Osteoblast (primary cell): ENCODE measurements around the gene PRPF4. TPM values are rescaled to one million over a fixed set of nuclear protein-coding genes. Genes with fewer than 3 reads are reported as not detected.

Experiments used
- DNase-seq: peaks from one replicate; pipeline ENCODE4 v3.0.0; 2011; ENCODE audit warnings: low spot score, mixed read lengths; ENCODE audit not compliant: insufficient read length; ENCODE audit errors: missing footprints
- H2AFZ ChIP-seq: 2 replicates; pipeline ENCODE4 v1.6.0; 2011; ENCODE audit warnings: mild to moderate bottlenecking, low read length
- H3K27ac ChIP-seq: 2 replicates; pipeline ENCODE4 v1.5.1; 2011; ENCODE audit warnings: mild to moderate bottlenecking, low read depth, low read length, moderate library complexity
- H3K27me3 ChIP-seq: 2 replicates; pipeline ENCODE4 v1.6.0; 2012; ENCODE audit warnings: mild to moderate bottlenecking, control low read depth, inconsistent platforms, low read length, moderate library complexity; ENCODE audit not compliant: insufficient read depth
- H3K36me3 ChIP-seq: 2 replicates; pipeline ENCODE4 v1.5.1; 2011; ENCODE audit warnings: mild to moderate bottlenecking, low read length, control low read depth, moderate library complexity; ENCODE audit not compliant: insufficient read depth
- H3K4me1 ChIP-seq: 2 replicates; pipeline ENCODE4 v1.5.1; 2011; ENCODE audit warnings: mild to moderate bottlenecking, low read length, control low read depth, moderate library complexity; ENCODE audit not compliant: insufficient read depth
- H3K4me2 ChIP-seq: 2 replicates; pipeline ENCODE4 v1.6.0; 2011; ENCODE audit warnings: mild to moderate bottlenecking, low read length; ENCODE audit not compliant: insufficient read depth
- H3K4me3 ChIP-seq: fragments of 200-600 bp; sonication (generic); 3 replicates; pipeline ENCODE4 v1.5.1; 2012; ENCODE audit warnings: mild to moderate bottlenecking, low read length, inconsistent platforms; ENCODE audit not compliant: insufficient read depth
- H3K79me2 ChIP-seq: 2 replicates; pipeline ENCODE4 v1.6.0; 2012; ENCODE audit warnings: mild to moderate bottlenecking, low read length, control low read depth, inconsistent platforms; ENCODE audit not compliant: insufficient read depth
- H3K9me3 ChIP-seq: 2 replicates; pipeline ENCODE4 v1.5.1; 2011; ENCODE audit warnings: low read depth, low read length, control low read depth
- H4K20me1 ChIP-seq: 2 replicates; pipeline ENCODE4 v1.6.0; 2012; ENCODE audit warnings: mild to moderate bottlenecking, low read length, control low read depth; ENCODE audit not compliant: insufficient read depth
- CTCF ChIP-seq: IDR thresholded peaks from 2 replicates; pipeline ENCODE4 v1.5.1; 2011; ENCODE audit warnings: mild to moderate bottlenecking, low read depth, low read length, moderate library complexity; ENCODE audit errors: extremely low read depth
- total RNA-seq: library from RNA; depleted of rRNA; stranded (reverse); fragments of >200 nt; gene quantifications from 2 replicates; pipeline ENCODE4 v1.2.3, GENCODE V29; 2012

The PRPF4 gene
- total RNA-seq, 1 donor: 18.1 TPM

GRCh38 chr9:113258282-113258681 is 17.2 kb upstream of the PRPF4 start:
- no peaks in the 10 kb centered on the region for H3K4me1 ChIP-seq
- H4K20me1 ChIP-seq: peaks cover 2% of the 10 kb centered on the region
- no peak overlapping the region for H3K4me2 ChIP-seq
- H3K9me3 ChIP-seq: no peaks in the 10 kb centered on the region
- DNase-seq: no peak
- no peak overlapping the region for H3K4me3 ChIP-seq
- H3K27ac ChIP-seq: no peak overlapping the region
- H3K79me2 ChIP-seq: no peaks in the 10 kb centered on the region
- peaks cover 36% of the 10 kb centered on the region for H3K36me3 ChIP-seq
- no peak for TF ChIP-seq CTCF
- H2AFZ ChIP-seq: no peak overlapping the region
- no peaks in the 10 kb centered on the region for H3K27me3 ChIP-seq

- no peaks in the 10 kb centered on the region for H3K27me3 ChIP-seq
- no peaks in the 10 kb centered on the region for H3K9me3 ChIP-seq
- H3K79me2 ChIP-seq: no peaks in the 10 kb centered on the region
- H3K27ac ChIP-seq: no peak overlapping the region
- H2AFZ ChIP-seq: no peak overlapping the region
- TF ChIP-seq CTCF: no peak
- H3K4me3 ChIP-seq: no peak overlapping the region
- no peak for DNase-seq
- H3K4me2 ChIP-seq: no peak overlapping the region
- no peaks in the 10 kb centered on the region for H4K20me1 ChIP-seq
- H3K4me1 ChIP-seq: no peaks in the 10 kb centered on the region
- H3K36me3 ChIP-seq: peaks cover 35% of the 10 kb centered on the region
Observed at GRCh38 chr9:113261917-113262671, 13.4 kb upstream of the PRPF4 start.

GRCh38 chr9:113266174-113266573 is 9.3 kb upstream of the PRPF4 start:
- peaks cover 5% of the 10 kb centered on the region for H3K79me2 ChIP-seq
- no peak for DNase-seq
- no peak for TF ChIP-seq CTCF

GRCh38 chr9:113267911-113268566 is 7.4 kb upstream of the PRPF4 start:
- Histone ChIP-seq H3K27me3 (no peaks in the 10 kb centered on the region), H4K20me1 (no peaks in the 10 kb centered on the region), H3K36me3 (peaks cover 54% of the 10 kb centered on the region), H3K4me3 (no peak overlapping the region), H3K27ac (no peak overlapping the region), H3K4me2 (no peak overlapping the region), H3K79me2 (peaks cover 9% of the 10 kb centered on the region), H3K9me3 (no peaks in the 10 kb centered on the region), H3K4me1 (no peaks in the 10 kb centered on the region), H2AFZ (no peak overlapping the region)
- no peak for TF ChIP-seq CTCF
- DNase-seq: no peak

More at GRCh38 chr9:113266174-113266573, 9.3 kb upstream of the PRPF4 start:
- no peaks in the 10 kb centered on the region for H3K9me3 ChIP-seq
- no peaks in the 10 kb centered on the region for H3K27me3 ChIP-seq
- peaks cover 43% of the 10 kb centered on the region for H3K36me3 ChIP-seq
- no peaks in the 10 kb centered on the region for H3K4me1 ChIP-seq
- no peak overlapping the region for H2AFZ ChIP-seq
- H3K4me3 ChIP-seq: no peak overlapping the region
- H3K4me2 ChIP-seq: no peak overlapping the region
- H3K27ac ChIP-seq: no peak overlapping the region
- no peaks in the 10 kb centered on the region for H4K20me1 ChIP-seq
